Endodermal cell (in vitro differentiated cells): ENCODE results near the gene BTBD19. TPM values are rescaled to one million over a fixed set of nuclear protein-coding genes. Genes with fewer than 3 reads are reported as not detected.

Experiments
- DNase-seq: peaks from one replicate; pipeline ENCODE4 v3.0.0-alpha.2; 2017
- H3K27ac ChIP-seq: 2 replicates; pipeline ENCODE4 v1.5.1; 2013; ENCODE audit warnings: mild to moderate bottlenecking, low read depth, low read length, moderate library complexity
- H3K27me3 ChIP-seq: 2 replicates; pipeline ENCODE4 v1.6.1; 2013; ENCODE audit warnings: mild to moderate bottlenecking, low read length, moderate library complexity; ENCODE audit not compliant: insufficient read depth, control insufficient read depth, poor library complexity, severe bottlenecking
- H3K36me3 ChIP-seq: 2 replicates; pipeline ENCODE4 v1.7.0; 2013; ENCODE audit warnings: mild to moderate bottlenecking, low read length, moderate library complexity; ENCODE audit not compliant: control insufficient read depth, insufficient read depth
- H3K4me1 ChIP-seq: one replicate; pipeline ENCODE4 v1.7.0; 2013; ENCODE audit warnings: low read length; ENCODE audit not compliant: control insufficient read depth, insufficient read depth
- H3K4me3 ChIP-seq: 2 replicates; pipeline ENCODE4 v1.5.1; 2013; ENCODE audit warnings: mild to moderate bottlenecking, low read length, moderate library complexity
- H3K9ac ChIP-seq: 2 replicates; pipeline ENCODE4 v1.6.1; 2013; ENCODE audit warnings: mild to moderate bottlenecking, low read length, moderate library complexity; ENCODE audit not compliant: poor library complexity, severe bottlenecking; ENCODE audit errors: extremely low read depth
- H3K9me3 ChIP-seq: 2 replicates; pipeline ENCODE4 v1.6.1; 2013; ENCODE audit warnings: mild to moderate bottlenecking, low read length, moderate library complexity; ENCODE audit not compliant: control insufficient read depth
- H3K27ac Mint-ChIP-seq: 2 replicates; pipeline ENCODE4 v1.8.0; 2020; ENCODE audit warnings: mixed read lengths
- H3K27me3 Mint-ChIP-seq: 2 replicates; pipeline ENCODE4 v1.8.0; 2021; ENCODE audit warnings: mild to moderate bottlenecking, mixed read lengths; ENCODE audit not compliant: insufficient read depth
- H3K36me3 Mint-ChIP-seq: 2 replicates; pipeline ENCODE4 v1.8.0; 2020; ENCODE audit warnings: low read depth, mixed read lengths
- H3K4me1 Mint-ChIP-seq: 2 replicates; pipeline ENCODE4 v1.8.0; 2020; ENCODE audit warnings: mixed read lengths
- H3K4me3 Mint-ChIP-seq: 2 replicates; pipeline ENCODE4 v1.8.0; 2020; ENCODE audit warnings: mild to moderate bottlenecking, moderate library complexity, mixed read lengths
- H3K9me3 Mint-ChIP-seq: 2 replicates; pipeline ENCODE4 v1.8.0; 2020; ENCODE audit warnings: mild to moderate bottlenecking, mixed read lengths
- CTCF ChIP-seq: fragments of 200-600 bp; sonication (generic); conservative IDR thresholded peaks from 2 replicates; pipeline ENCODE4 v1.5.0; 2021; ENCODE audit warnings: antibody characterized with exemption, mild to moderate bottlenecking
- WGBS, 2 experiments: methylation state at CpG; one replicate each; pipeline versions ENCODE4 v1.1.5 to v1.1.7; 2013; ENCODE audit warnings: missing lambda C conversion rate in 2 of 2, mixed read lengths in 1 of 2; ENCODE audit not compliant: insufficient coverage in 1 of 2, insufficient read length in 1 of 2; 5-methylcytosine and 5-hydroxymethylcytosine counted together
- total RNA-seq, 2 donors: library from RNA; stranded (reverse); fragmentation: NEBNext Ultra II Directional in 1 of 2; extraction: Animal tissue kit (Norgen Biotek cat#: 25700) in 1 of 2; gene quantifications; 2 replicates in 1 of 2; 3 replicates in 1 of 2; pipeline ENCODE4 v1.2.1, GENCODE V29; 2021

BTBD19 gene
- total RNA-seq, 2 donors from 2014 or later: 7.4 to 7.9 TPM

- TF ChIP-seq CTCF: no peak
- H3K4me1 Mint-ChIP-seq: peaks cover 2% of the 10 kb centered on the region
- H3K4me3 Mint-ChIP-seq: no peak overlapping the region
- H3K27me3 Mint-ChIP-seq: no peaks in the 10 kb centered on the region
- Histone ChIP-seq H3K36me3 (peaks cover 6% of the 10 kb centered on the region), H3K4me3 (no peak overlapping the region), H3K9ac (no peak overlapping the region), H3K27ac (no peak overlapping the region), H3K27me3 (no peaks in the 10 kb centered on the region), H3K4me1 (peaks cover 3% of the 10 kb centered on the region), H3K9me3 (no peaks in the 10 kb centered on the region)
- no peak for DNase-seq
- no peaks in the 10 kb centered on the region for H3K9me3 Mint-ChIP-seq
- WGBS, 2 experiments: 90% methylated on average over 1 of the region's 1 CpG; no CpG with 5 or more reads in 1 of the 2 experiments
- peaks cover 26% of the 10 kb centered on the region for H3K36me3 Mint-ChIP-seq
- no peak overlapping the region for H3K27ac Mint-ChIP-seq
Observed at GRCh38 chr1:44854970-44855369, 46.6 kb downstream of the BTBD19 start.

GRCh38 chr1:44855742-44856141, 47.4 kb downstream of the BTBD19 start:
- Histone ChIP-seq H3K4me1 (no peaks in the 10 kb centered on the region), H3K9ac (no peak overlapping the region), H3K9me3 (no peaks in the 10 kb centered on the region), H3K36me3 (peaks cover 6% of the 10 kb centered on the region), H3K4me3 (no peak overlapping the region), H3K27ac (no peak overlapping the region), H3K27me3 (no peaks in the 10 kb centered on the region)
- Mint-ChIP-seq H3K27me3 (no peaks in the 10 kb centered on the region), H3K4me3 (no peak overlapping the region), H3K36me3 (peaks cover 26% of the 10 kb centered on the region), H3K27ac (no peak overlapping the region), H3K4me1 (no peaks in the 10 kb centered on the region), H3K9me3 (no peaks in the 10 kb centered on the region)
- no peak for DNase-seq
- WGBS, 2 experiments: 80 to 88% methylated on average over 4 to 7 of the region's 7 CpGs
- TF ChIP-seq CTCF: no peak

GRCh38 chr1:44857446-44857845, 49.1 kb downstream of the BTBD19 start:
- WGBS, 2 experiments: 87 to 96% methylated on average over 7 of the region's 7 CpGs
- H3K9ac ChIP-seq: no peak overlapping the region
- H3K4me1 Mint-ChIP-seq: no peaks in the 10 kb centered on the region
- H3K4me1 ChIP-seq: no peaks in the 10 kb centered on the region
- no peaks in the 10 kb centered on the region for H3K9me3 ChIP-seq
- H3K27ac ChIP-seq: no peak overlapping the region
- H3K27ac Mint-ChIP-seq: no peak overlapping the region
- H3K4me3 Mint-ChIP-seq: no peak overlapping the region
- H3K36me3 ChIP-seq: peaks cover 6% of the 10 kb centered on the region
- H3K36me3 Mint-ChIP-seq: peaks cover 26% of the 10 kb centered on the region
- TF ChIP-seq CTCF: no peak
- no peaks in the 10 kb centered on the region for H3K9me3 Mint-ChIP-seq
- H3K27me3 Mint-ChIP-seq: no peaks in the 10 kb centered on the region
- no peaks in the 10 kb centered on the region for H3K27me3 ChIP-seq
- DNase-seq: no peak
- no peak overlapping the region for H3K4me3 ChIP-seq
